ENCODE measurements around the gene MRPL55.

The MRPL55 gene

GRCh38 chr1:228148196-228148861 is 39.2 kb upstream of the MRPL55 start:
- no peak for DNase-seq (ENCODE audit: low read depth in 1 of 2, low spot score in 1 of 2)

- no peak for DNase-seq (ENCODE audit: low read depth in 1 of 2, low spot score in 1 of 2)
These were observed 38.7 kb upstream of the MRPL55 start for GRCh38 chr1:228147768-228148167.

- no peak for DNase-seq (ENCODE audit: low read depth in 1 of 2, low spot score in 1 of 2)
These were observed 38.1 kb upstream of the MRPL55 start for GRCh38 chr1:228147151-228147693.

- no peak for DNase-seq (ENCODE audit: low read depth in 1 of 2, low spot score in 1 of 2)
These were observed 37.5 kb upstream of the MRPL55 start for GRCh38 chr1:228146417-228147150.

- no peak for DNase-seq (ENCODE audit: low read depth in 1 of 2, low spot score in 1 of 2)
These were observed 36.6 kb upstream of the MRPL55 start for GRCh38 chr1:228145463-228146416.

- no peak for DNase-seq (ENCODE audit: low read depth in 1 of 2, low spot score in 1 of 2)
These were observed 35.9 kb upstream of the MRPL55 start for GRCh38 chr1:228144993-228145343.

GRCh38 chr1:228144193-228144992 is 35.3 kb upstream of the MRPL55 start:
- DNase-seq (ENCODE audit: low read depth in 1 of 2, low spot score in 1 of 2) = no peak

- DNase-seq (ENCODE audit: low read depth in 1 of 2, low spot score in 1 of 2) = no peak
These were observed 34.5 kb upstream of the MRPL55 start for GRCh38 chr1:228143480-228144192.

- DNase-seq (ENCODE audit: low read depth in 1 of 2, low spot score in 1 of 2) = no peak
These were observed 33.6 kb upstream of the MRPL55 start for GRCh38 chr1:228142701-228143136.

GRCh38 chr1:228142155-228142691 is 33.1 kb upstream of the MRPL55 start:
- no peak for DNase-seq (ENCODE audit: low read depth in 1 of 2, low spot score in 1 of 2)

GRCh38 chr1:228141226-228142044 is 32.3 kb upstream of the MRPL55 start:
- no peak for DNase-seq (ENCODE audit: low read depth in 1 of 2, low spot score in 1 of 2)

- no peak for DNase-seq (ENCODE audit: low read depth in 1 of 2, low spot score in 1 of 2)
These were observed 31.7 kb upstream of the MRPL55 start for GRCh38 chr1:228140724-228141225.

GRCh38 chr1:228139931-228140723 is 31.0 kb upstream of the MRPL55 start, which contains the start of gene GUK1:
Gene GUK1 (plus strand): TSS chr1:228140279. CDS start chr1:228140303, 24 bp downstream.
- DNase-seq (ENCODE audit: low read depth in 1 of 2, low spot score in 1 of 2) = peak; percentile 99 to 100

GRCh38 chr1:228139406-228139930 is 30.4 kb upstream of the MRPL55 start:
- DNase-seq (ENCODE audit: low read depth in 1 of 2, low spot score in 1 of 2) = no peak

- DNase-seq (ENCODE audit: low read depth in 1 of 2, low spot score in 1 of 2) = no peak
These were observed 27.8 kb upstream of the MRPL55 start for GRCh38 chr1:228136901-228137300.

- DNase-seq (ENCODE audit: low read depth in 1 of 2, low spot score in 1 of 2) = no peak
These were observed 25.5 kb upstream of the MRPL55 start for GRCh38 chr1:228134591-228134990.

GRCh38 chr1:228131766-228132165 is 22.7 kb upstream of the MRPL55 start:
- DNase-seq (ENCODE audit: low read depth in 1 of 2, low spot score in 1 of 2) = no peak
